ENCODE data around the gene HECW1. TPM values are rescaled to one million over a fixed set of nuclear protein-coding genes. Genes with fewer than 3 reads are reported as not detected.

The HECW1 gene
- total RNA-seq, 1 donor from 2014 or later: 1.6 TPM

GRCh38 chr7:43444711-43445578 lies 332.5 kb downstream of the HECW1 start:
- no peaks in the 10 kb centered on the region for H3K27me3 ChIP-seq
- no peaks in the 10 kb centered on the region for H3K9me3 ChIP-seq
- TF ChIP-seq CTCF (IDR thresholded peaks at IDR 0.05): no peak
- H3K27ac ChIP-seq: no peak overlapping the region
- intact Hi-C loops (cut with DNase I): no loop called here
- H3K4me1 ChIP-seq: no peaks in the 10 kb centered on the region
- H3K4me3 ChIP-seq: no peak overlapping the region
- DNase-seq (no peak), ATAC-seq (peak; percentile 36)
- H3K36me3 ChIP-seq: no peaks in the 10 kb centered on the region

GRCh38 chr7:43449577-43449976 lies 337.1 kb downstream of the HECW1 start:
- no peak for TF ChIP-seq CTCF (IDR thresholded peaks at IDR 0.05)
- Histone ChIP-seq H3K27me3 (peaks cover 4% of the 10 kb centered on the region), H3K4me3 (no peak overlapping the region), H3K27ac (no peak overlapping the region), H3K4me1 (no peaks in the 10 kb centered on the region), H3K9me3 (no peaks in the 10 kb centered on the region), H3K36me3 (no peaks in the 10 kb centered on the region)
- ATAC-seq (no peak), DNase-seq (no peak)
- intact Hi-C loops (cut with DNase I): no loop called here

- no peaks in the 10 kb centered on the region for H3K36me3 ChIP-seq
- H3K9me3 ChIP-seq: no peaks in the 10 kb centered on the region
- DNase-seq (no peak), ATAC-seq (no peak)
- H3K4me3 ChIP-seq: no peak overlapping the region
- TF ChIP-seq CTCF (IDR thresholded peaks at IDR 0.05): no peak
- H3K27me3 ChIP-seq: peaks cover 4% of the 10 kb centered on the region
- H3K4me1 ChIP-seq: no peaks in the 10 kb centered on the region
- intact Hi-C loops (cut with DNase I): no loop called here
- no peak overlapping the region for H3K27ac ChIP-seq
Observed at GRCh38 chr7:43450894-43451293, 338.4 kb downstream of the HECW1 start.

- peak; percentile 57 for ATAC-seq
- DNase-seq: no peak
- intact Hi-C loops (cut with DNase I): no loop called here
- no peaks in the 10 kb centered on the region for H3K4me1 ChIP-seq
- no peak overlapping the region for H3K4me3 ChIP-seq
- no peaks in the 10 kb centered on the region for H3K36me3 ChIP-seq
- peaks cover 4% of the 10 kb centered on the region for H3K27me3 ChIP-seq
- H3K27ac ChIP-seq: no peak overlapping the region
- peak; percentile 43 for TF ChIP-seq CTCF (IDR thresholded peaks at IDR 0.05)
- H3K9me3 ChIP-seq: no peaks in the 10 kb centered on the region
Observed at GRCh38 chr7:43454936-43455518, 342.6 kb downstream of the HECW1 start.

GRCh38 chr7:43456200-43456599 lies 343.8 kb downstream of the HECW1 start:
- H3K9me3 ChIP-seq: no peaks in the 10 kb centered on the region
- H3K27ac ChIP-seq: no peak overlapping the region
- intact Hi-C loops (cut with DNase I): no loop called here
- DNase-seq (no peak), ATAC-seq (no peak)
- H3K27me3 ChIP-seq: peaks cover 4% of the 10 kb centered on the region
- H3K4me3 ChIP-seq: no peak overlapping the region
- no peaks in the 10 kb centered on the region for H3K4me1 ChIP-seq
- H3K36me3 ChIP-seq: no peaks in the 10 kb centered on the region
- TF ChIP-seq CTCF (IDR thresholded peaks at IDR 0.05): no peak
